ENCODE results near the gene KCNIP4. TPM values are rescaled to one million over a fixed set of nuclear protein-coding genes. Genes with fewer than 3 reads are reported as not detected.

Gene KCNIP4
- total and polyA plus RNA-seq, 3 donors from 2014 or later = 0.68 TPM; not detected in 2

DNA sequence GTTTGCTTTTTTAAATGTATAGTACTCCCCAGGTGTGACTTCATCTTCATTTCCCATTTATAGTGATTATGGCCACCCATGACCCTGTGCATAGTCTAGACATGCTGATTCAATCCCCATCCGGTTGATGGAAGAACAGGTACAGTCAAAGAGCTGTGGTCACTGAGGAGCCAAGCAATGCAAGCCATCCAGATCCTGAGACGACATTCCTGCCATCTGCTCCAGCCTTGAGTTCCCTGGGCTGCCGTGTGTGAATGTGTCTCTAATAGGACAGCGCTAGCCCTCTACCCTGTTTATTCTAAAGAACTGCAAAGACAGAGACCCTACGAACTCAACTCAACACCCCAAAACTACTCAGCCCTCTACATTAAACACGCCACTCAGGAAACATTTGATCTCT, 1.7 kb downstream of the KCNIP4 start:
- Histone ChIP-seq H3K9me3 (no peaks in the 10 kb centered on the region), H3K27ac (no peak overlapping the region), H3K27me3 (no peaks in the 10 kb centered on the region), H3K4me1 (no peaks in the 10 kb centered on the region), H3K36me3 (ENCODE audit: low read depth, missing control alignments) (no peaks in the 10 kb centered on the region), H3K4me3 (no peak overlapping the region)
- no peak for DNase-seq
- intact Hi-C loops (cut with DNase I; ENCODE audit: low total_unique reads) = no loop called here
- 67 to 81% methylated on average over 6 of the region's 6 CpGs for WGBS, 2 donors
- TF ChIP-seq, protein P1, sequence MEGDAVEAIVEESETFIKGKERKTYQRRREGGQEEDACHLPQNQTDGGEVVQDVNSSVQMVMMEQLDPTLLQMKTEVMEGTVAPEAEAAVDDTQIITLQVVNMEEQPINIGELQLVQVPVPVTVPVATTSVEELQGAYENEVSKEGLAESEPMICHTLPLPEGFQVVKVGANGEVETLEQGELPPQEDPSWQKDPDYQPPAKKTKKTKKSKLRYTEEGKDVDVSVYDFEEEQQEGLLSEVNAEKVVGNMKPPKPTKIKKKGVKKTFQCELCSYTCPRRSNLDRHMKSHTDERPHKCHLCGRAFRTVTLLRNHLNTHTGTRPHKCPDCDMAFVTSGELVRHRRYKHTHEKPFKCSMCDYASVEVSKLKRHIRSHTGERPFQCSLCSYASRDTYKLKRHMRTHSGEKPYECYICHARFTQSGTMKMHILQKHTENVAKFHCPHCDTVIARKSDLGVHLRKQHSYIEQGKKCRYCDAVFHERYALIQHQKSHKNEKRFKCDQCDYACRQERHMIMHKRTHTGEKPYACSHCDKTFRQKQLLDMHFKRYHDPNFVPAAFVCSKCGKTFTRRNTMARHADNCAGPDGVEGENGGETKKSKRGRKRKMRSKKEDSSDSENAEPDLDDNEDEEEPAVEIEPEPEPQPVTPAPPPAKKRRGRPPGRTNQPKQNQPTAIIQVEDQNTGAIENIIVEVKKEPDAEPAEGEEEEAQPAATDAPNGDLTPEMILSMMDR (IDR thresholded peaks at IDR 0.05) = no peak
- no peak for TF ChIP-seq POLR2A (IDR thresholded peaks at IDR 0.05)

DNA sequence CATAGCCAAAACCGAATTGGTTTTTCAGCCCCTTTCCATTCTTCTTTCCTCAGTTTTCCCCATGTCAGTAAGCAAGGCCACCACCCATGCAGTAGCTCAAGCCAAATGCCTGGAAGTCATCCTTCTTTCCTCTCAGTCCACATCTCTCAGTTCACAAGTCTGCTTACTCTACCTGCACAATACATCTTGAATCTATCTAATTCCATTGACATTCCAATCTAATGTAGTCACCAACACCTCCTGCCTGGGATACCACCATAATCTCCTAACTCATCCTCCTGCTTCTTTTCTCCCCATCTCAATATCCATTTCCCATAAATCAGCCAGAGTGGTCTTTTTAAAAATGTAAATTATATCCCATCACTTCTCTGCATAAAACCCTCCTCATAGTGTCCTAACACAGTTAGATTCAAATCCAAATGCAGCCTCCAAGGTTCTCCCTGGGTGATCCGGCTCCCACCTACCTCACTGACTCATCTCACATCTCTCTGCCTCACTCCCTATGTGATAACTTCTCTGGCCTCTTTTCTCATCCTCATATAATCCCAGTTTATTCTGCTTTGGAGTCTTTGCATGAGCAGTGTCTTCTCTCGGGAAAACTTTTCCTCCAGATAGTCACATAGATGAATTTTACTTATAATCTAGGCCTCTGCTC, 26.9 kb downstream of the KCNIP4 start:
- Histone ChIP-seq H3K4me3 (no peak overlapping the region), H3K4me1 (no peaks in the 10 kb centered on the region), H3K9me3 (no peaks in the 10 kb centered on the region), H3K36me3 (ENCODE audit: low read depth, missing control alignments) (no peaks in the 10 kb centered on the region), H3K27ac (no peak overlapping the region), H3K27me3 (no peaks in the 10 kb centered on the region)
- 70 to 79% methylated on average over 3 of the region's 3 CpGs for WGBS, 2 donors
- TF ChIP-seq POLR2A (IDR thresholded peaks at IDR 0.05) = no peak
- TF ChIP-seq, protein P1 (IDR thresholded peaks at IDR 0.05) = no peak
- no peak for DNase-seq
- intact Hi-C loops (cut with DNase I; ENCODE audit: low total_unique reads) = no loop called here

DNA sequence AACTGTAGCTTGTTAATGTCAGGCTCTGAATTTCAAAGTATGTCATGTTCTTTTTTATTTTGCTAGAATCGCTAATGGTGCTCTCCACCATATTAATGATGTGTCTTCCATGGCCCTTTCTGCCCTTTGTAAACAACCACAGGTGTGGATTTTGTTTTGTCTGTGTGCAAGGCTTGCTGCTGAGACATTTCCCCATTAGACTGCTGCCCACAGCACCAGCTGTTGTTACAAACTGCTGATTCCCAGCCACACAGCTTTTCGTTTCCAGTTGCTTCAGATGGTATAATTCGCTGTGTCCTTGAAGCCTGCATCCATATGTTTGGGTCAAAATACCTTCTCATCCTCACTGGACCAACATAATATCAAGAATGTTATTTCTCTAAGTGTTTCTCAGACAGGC, 32.8 kb downstream of the KCNIP4 start:
- intact Hi-C loops (cut with DNase I; ENCODE audit: low total_unique reads) = no loop called here
- Histone ChIP-seq H3K4me1 (no peaks in the 10 kb centered on the region), H3K27me3 (no peaks in the 10 kb centered on the region), H3K36me3 (ENCODE audit: low read depth, missing control alignments) (no peaks in the 10 kb centered on the region), H3K27ac (no peak overlapping the region), H3K9me3 (no peaks in the 10 kb centered on the region), H3K4me3 (no peak overlapping the region)
- 77 to 78% methylated on average over 3 of the region's 3 CpGs for WGBS, 2 donors
- no peak for DNase-seq
- TF ChIP-seq, protein P1 (IDR thresholded peaks at IDR 0.05) = no peak
- no peak for TF ChIP-seq POLR2A (IDR thresholded peaks at IDR 0.05)

DNA sequence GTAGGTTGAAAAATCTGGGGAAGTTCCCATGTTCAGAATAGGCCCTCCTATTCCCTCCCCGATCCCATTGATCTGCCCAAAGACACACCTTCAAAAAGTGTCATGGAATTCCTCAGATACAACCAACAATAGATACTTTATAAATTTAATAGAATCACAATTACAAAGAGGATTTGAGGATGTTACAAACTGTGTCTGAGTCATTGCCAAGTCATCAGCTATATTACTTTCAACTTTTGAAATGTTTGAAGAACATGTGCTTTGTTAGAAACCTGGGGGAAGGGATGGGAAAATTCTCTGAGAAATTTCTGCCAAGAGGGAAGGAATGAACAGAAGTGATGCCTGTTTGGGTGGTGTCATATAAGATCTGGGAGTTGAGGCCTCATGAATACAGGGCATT, 46.7 kb downstream of the KCNIP4 start:
- 75 to 84% methylated on average over 1 of the region's 1 CpG for WGBS, 2 donors
- Histone ChIP-seq H3K27ac (no peak overlapping the region), H3K4me1 (no peaks in the 10 kb centered on the region), H3K9me3 (no peaks in the 10 kb centered on the region), H3K27me3 (no peaks in the 10 kb centered on the region), H3K36me3 (ENCODE audit: low read depth, missing control alignments) (no peaks in the 10 kb centered on the region), H3K4me3 (no peak overlapping the region)
- intact Hi-C loops (cut with DNase I; ENCODE audit: low total_unique reads) = no loop called here
- TF ChIP-seq POLR2A (IDR thresholded peaks at IDR 0.05) = no peak
- TF ChIP-seq, protein P1 (IDR thresholded peaks at IDR 0.05) = no peak
- DNase-seq = no peak

DNA sequence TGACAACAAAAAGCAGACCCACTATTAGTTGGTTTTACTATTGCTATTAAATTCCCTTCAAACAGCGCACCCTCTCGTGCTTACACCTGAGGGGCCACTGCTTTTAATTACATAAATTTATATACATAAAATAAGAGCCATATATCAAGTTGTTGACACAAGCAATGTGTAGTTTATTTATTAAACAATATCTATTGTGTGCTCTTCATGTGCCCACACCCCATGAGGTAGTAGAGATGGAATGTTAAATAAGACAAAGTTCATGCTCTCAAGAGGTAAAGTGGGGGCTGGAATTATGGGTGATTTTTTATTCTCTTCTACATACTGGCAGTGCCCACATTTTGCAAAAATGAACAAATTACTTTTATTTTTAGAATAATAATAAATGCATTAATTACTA, 47.3 kb downstream of the KCNIP4 start:
- Histone ChIP-seq H3K4me1 (no peaks in the 10 kb centered on the region), H3K27ac (no peak overlapping the region), H3K9me3 (no peaks in the 10 kb centered on the region), H3K4me3 (no peak overlapping the region), H3K27me3 (no peaks in the 10 kb centered on the region), H3K36me3 (ENCODE audit: low read depth, missing control alignments) (no peaks in the 10 kb centered on the region)
- TF ChIP-seq, protein P1 (IDR thresholded peaks at IDR 0.05) = no peak
- no peak for TF ChIP-seq POLR2A (IDR thresholded peaks at IDR 0.05)
- intact Hi-C loops (cut with DNase I; ENCODE audit: low total_unique reads) = no loop called here
- DNase-seq = no peak
- 90 to 94% methylated on average over 2 of the region's 2 CpGs for WGBS, 2 donors
